GM23248 (cell line): ENCODE data around the gene ZCCHC10.

ENCODE experiments used
- EZH2 ChIP-seq: fragments of 200-600 bp; sonication (generic); IDR thresholded peaks from 2 replicates; pipeline ENCODE4 v1.6.1; 2018; ENCODE audit warnings: antibody characterized with exemption, mild to moderate bottlenecking; ENCODE audit not compliant: insufficient read depth, poor library complexity, severe bottlenecking
- EZH2phosphoT487 ChIP-seq: fragments of 200-600 bp; sonication (generic); IDR thresholded peaks from 2 replicates; pipeline ENCODE4 v1.6.1; 2018; ENCODE audit warnings: antibody characterized with exemption, moderate library complexity, mild to moderate bottlenecking, low read depth; ENCODE audit not compliant: insufficient read depth

DNA sequence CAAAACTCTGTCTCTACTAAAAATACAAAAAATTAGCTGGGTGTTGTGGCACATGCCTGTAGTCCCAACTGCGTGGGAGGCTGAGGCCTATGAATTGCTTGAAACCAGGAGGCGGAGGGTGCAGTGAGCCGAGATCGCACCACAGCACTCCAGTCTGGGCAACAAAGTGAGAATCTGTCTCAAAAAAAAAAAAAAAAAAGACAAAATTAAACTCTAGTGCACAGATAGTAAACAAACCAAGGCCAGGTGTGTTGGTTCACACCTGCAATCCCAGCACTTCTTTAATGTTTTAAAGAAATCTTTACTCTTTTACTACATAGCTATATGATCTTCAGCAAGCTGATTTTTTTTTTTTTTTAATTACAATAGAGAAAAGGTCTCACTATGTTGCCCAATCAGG, 8.4 kb downstream of the ZCCHC10 start:
- TF ChIP-seq EZH2 (no peak), EZH2phosphoT487 (no peak)
